ENCODE measurements around the gene C16orf89.
A peak's percentile ranks its signal among the peaks of the same experiment; 100 is the strongest.

C16orf89 gene

GRCh38 chr16:5034167-5034523 lies 31.6 kb downstream of the C16orf89 start:
- no peak for DNase-seq (ENCODE audit: low spot score)
- Mint-ChIP-seq H3K36me3 (ENCODE audit: low read depth) (no peaks in the 10 kb centered on the region), H3K27ac (peak overlapping the region; percentile 89), H3K27me3 (ENCODE audit: low read depth) (no peaks in the 10 kb centered on the region), H3K4me1 (ENCODE audit: low read depth) (peaks cover 12% of the 10 kb centered on the region), H3K4me3 (peak overlapping the region; percentile 80), H3K9me3 (no peaks in the 10 kb centered on the region)

- DNase-seq (ENCODE audit: low spot score) = peak; percentile 81
- H3K4me3 Mint-ChIP-seq = peak within 1 kb of the TSS; percentile 80
- H3K27me3 Mint-ChIP-seq (ENCODE audit: low read depth) = no peaks in the 10 kb centered on the region
- peak within 1 kb of the TSS; percentile 89 for H3K27ac Mint-ChIP-seq
- peaks cover 12% of the 10 kb centered on the region for H3K4me1 Mint-ChIP-seq (ENCODE audit: low read depth)
- no peaks in the 10 kb centered on the region for H3K9me3 Mint-ChIP-seq
- no peaks in the 10 kb centered on the region for H3K36me3 Mint-ChIP-seq (ENCODE audit: low read depth)
Measured at GRCh38 chr16:5033256-5034166, 32.2 kb downstream of the C16orf89 start, which contains the start of gene NAGPA. Gene NAGPA (minus strand): TSS chr16:5033935. CDS start chr16:5033914, 21 bp downstream.

DNA sequence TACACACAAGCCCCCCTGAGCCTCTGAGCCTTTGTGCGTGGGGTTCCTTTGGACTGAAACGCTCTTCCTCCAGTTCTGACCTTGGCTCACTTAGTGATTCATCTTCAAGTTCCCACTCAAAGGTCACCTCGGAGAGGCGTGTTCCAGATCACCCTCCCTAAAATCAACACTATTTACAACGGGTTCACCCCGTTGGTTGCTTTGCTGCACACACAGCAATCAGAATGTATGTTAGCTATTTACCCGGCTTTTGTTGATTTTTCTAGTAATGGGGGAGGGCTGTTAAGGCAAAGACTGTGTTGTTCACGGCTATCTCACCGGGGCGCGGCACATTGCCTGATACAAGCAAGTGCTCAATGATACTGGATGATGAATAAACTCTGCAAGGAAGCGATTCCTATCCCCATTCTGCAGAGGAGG lies 33.0 kb downstream of the C16orf89 start:
- no peak overlapping the region for H3K27ac Mint-ChIP-seq
- no peaks in the 10 kb centered on the region for H3K36me3 Mint-ChIP-seq (ENCODE audit: low read depth)
- peak overlapping the region; percentile 73 for H3K4me3 Mint-ChIP-seq
- H3K4me1 Mint-ChIP-seq (ENCODE audit: low read depth) = peaks cover 12% of the 10 kb centered on the region
- no peak for DNase-seq (ENCODE audit: low spot score)
- no peaks in the 10 kb centered on the region for H3K9me3 Mint-ChIP-seq
- no peaks in the 10 kb centered on the region for H3K27me3 Mint-ChIP-seq (ENCODE audit: low read depth)

GRCh38 chr16:5031601-5032000 lies 34.2 kb downstream of the C16orf89 start:
- no peak overlapping the region for H3K4me3 Mint-ChIP-seq
- no peaks in the 10 kb centered on the region for H3K36me3 Mint-ChIP-seq (ENCODE audit: low read depth)
- H3K27me3 Mint-ChIP-seq (ENCODE audit: low read depth) = no peaks in the 10 kb centered on the region
- H3K9me3 Mint-ChIP-seq = no peaks in the 10 kb centered on the region
- no peak overlapping the region for H3K27ac Mint-ChIP-seq
- no peak for DNase-seq (ENCODE audit: low spot score)
- H3K4me1 Mint-ChIP-seq (ENCODE audit: low read depth) = peaks cover 12% of the 10 kb centered on the region

- H3K4me1 Mint-ChIP-seq (ENCODE audit: low read depth) = peaks cover 12% of the 10 kb centered on the region
- H3K36me3 Mint-ChIP-seq (ENCODE audit: low read depth) = no peaks in the 10 kb centered on the region
Measured at GRCh38 chr16:5030251-5030870, 35.4 kb downstream of the C16orf89 start.

GRCh38 chr16:5028950-5029475 lies 36.7 kb downstream of the C16orf89 start:
- Mint-ChIP-seq H3K4me1 (ENCODE audit: low read depth) (peaks cover 6% of the 10 kb centered on the region), H3K4me3 (no peak overlapping the region), H3K9me3 (no peaks in the 10 kb centered on the region), H3K27ac (no peak overlapping the region), H3K36me3 (ENCODE audit: low read depth) (no peaks in the 10 kb centered on the region), H3K27me3 (ENCODE audit: low read depth) (no peaks in the 10 kb centered on the region)
- DNase-seq (ENCODE audit: low spot score) = no peak

More at GRCh38 chr16:5030251-5030870, 35.4 kb downstream of the C16orf89 start:
- H3K27me3 Mint-ChIP-seq (ENCODE audit: low read depth) = no peaks in the 10 kb centered on the region
- H3K4me3 Mint-ChIP-seq = no peak overlapping the region
- DNase-seq (ENCODE audit: low spot score) = no peak
- H3K9me3 Mint-ChIP-seq = no peaks in the 10 kb centered on the region
- H3K27ac Mint-ChIP-seq = no peak overlapping the region

DNA sequence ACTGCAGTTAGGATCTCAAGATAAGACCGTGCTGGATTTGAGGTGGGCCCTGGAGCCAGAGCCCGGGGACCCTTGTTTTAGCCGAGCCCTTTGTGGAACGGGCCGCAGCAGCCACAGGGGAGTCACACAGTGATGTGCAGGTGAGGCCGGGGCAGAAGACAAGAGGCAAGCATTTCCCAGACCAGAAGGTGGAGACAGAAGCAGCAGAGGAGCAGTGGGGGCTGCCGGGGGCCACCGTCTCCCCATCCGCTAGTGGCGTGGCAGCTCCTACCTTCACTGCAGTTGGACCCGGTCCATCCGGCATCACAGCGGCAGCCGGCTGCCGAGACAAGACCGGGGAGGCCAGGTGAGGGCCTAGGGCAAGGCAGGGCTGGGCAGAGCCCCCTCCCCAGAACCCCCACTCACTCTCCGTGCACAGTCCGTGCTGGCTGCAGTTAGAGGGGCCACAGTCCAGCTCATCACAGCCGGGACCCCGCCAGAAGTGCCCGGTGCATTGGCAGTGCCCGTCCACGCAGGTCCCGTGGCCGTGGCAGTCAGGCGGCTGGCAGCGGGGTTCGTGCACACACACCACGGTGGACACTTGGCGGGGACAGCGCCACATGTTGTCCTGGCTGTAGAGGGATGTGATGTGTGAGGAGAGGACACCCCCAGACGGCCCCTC lies 38.1 kb downstream of the C16orf89 start:
- Mint-ChIP-seq H3K9me3 (no peaks in the 10 kb centered on the region), H3K4me1 (ENCODE audit: low read depth) (peaks cover 1% of the 10 kb centered on the region), H3K27ac (no peak overlapping the region), H3K27me3 (ENCODE audit: low read depth) (no peaks in the 10 kb centered on the region), H3K36me3 (ENCODE audit: low read depth) (no peaks in the 10 kb centered on the region), H3K4me3 (no peak overlapping the region)
- no peak for DNase-seq (ENCODE audit: low spot score)

- H3K27me3 Mint-ChIP-seq (ENCODE audit: low read depth) = no peaks in the 10 kb centered on the region
- DNase-seq (ENCODE audit: low spot score) = no peak
- no peaks in the 10 kb centered on the region for H3K36me3 Mint-ChIP-seq (ENCODE audit: low read depth)
- no peak overlapping the region for H3K4me3 Mint-ChIP-seq
- H3K4me1 Mint-ChIP-seq (ENCODE audit: low read depth) = no peaks in the 10 kb centered on the region
- no peaks in the 10 kb centered on the region for H3K9me3 Mint-ChIP-seq
- no peak overlapping the region for H3K27ac Mint-ChIP-seq
Measured at GRCh38 chr16:5027086-5027485, 38.7 kb downstream of the C16orf89 start.

DNA sequence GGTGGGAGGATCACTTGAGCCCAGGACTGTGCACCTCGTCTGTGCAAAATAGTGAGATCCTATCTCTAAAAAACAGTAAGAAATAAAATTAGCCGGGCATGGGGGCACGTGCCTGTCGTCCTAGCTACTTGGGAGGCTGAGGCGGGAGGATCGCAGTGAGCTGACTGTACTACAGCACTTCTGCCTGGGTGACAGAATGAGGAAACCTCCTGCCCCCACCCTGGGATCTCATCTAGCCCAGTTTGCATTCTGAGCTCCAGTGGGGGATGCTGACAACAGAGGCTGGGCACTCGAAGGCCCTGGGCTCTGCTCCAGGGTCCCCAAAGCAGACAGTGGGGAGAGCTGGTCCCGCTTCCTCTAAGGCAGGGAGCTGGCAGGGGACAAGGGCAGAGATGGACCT lies 39.1 kb downstream of the C16orf89 start:
- H3K9me3 Mint-ChIP-seq = no peaks in the 10 kb centered on the region
- no peaks in the 10 kb centered on the region for H3K36me3 Mint-ChIP-seq (ENCODE audit: low read depth)
- H3K4me3 Mint-ChIP-seq = no peak overlapping the region
- H3K27ac Mint-ChIP-seq = no peak overlapping the region
- DNase-seq (ENCODE audit: low spot score) = no peak
- H3K27me3 Mint-ChIP-seq (ENCODE audit: low read depth) = no peaks in the 10 kb centered on the region
- H3K4me1 Mint-ChIP-seq (ENCODE audit: low read depth) = no peaks in the 10 kb centered on the region

DNA sequence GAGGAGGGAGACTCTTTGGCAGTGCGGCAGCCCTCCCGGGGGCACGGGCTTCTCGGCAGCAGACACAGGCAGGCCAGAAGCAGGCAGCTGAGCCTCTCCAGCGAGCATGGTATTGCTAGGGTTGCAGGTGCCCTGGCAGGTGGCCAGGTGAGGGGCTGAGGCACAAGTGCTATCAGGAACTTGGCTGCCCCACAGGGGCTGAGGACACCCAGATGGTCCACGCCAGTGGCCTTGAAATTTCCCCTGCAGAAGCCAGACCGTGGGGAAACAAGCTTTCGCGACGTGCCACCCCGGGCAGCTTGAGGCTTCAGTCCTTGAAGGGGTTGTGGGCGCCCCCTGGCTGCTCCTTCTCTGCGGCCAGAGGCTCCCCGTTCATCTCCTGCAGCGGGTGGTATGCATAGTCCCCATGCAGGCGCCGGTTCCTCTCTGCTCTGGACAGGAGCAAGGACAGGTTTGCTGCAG lies 40.6 kb downstream of the C16orf89 start:
- Mint-ChIP-seq H3K27ac (no peak overlapping the region), H3K36me3 (ENCODE audit: low read depth) (no peaks in the 10 kb centered on the region), H3K27me3 (ENCODE audit: low read depth) (no peaks in the 10 kb centered on the region), H3K4me1 (ENCODE audit: low read depth) (no peaks in the 10 kb centered on the region), H3K9me3 (no peaks in the 10 kb centered on the region), H3K4me3 (no peak overlapping the region)
- DNase-seq (ENCODE audit: low spot score) = no peak

- Mint-ChIP-seq H3K4me1 (ENCODE audit: low read depth) (no peaks in the 10 kb centered on the region), H3K27me3 (ENCODE audit: low read depth) (no peaks in the 10 kb centered on the region), H3K4me3 (no peak overlapping the region), H3K27ac (no peak overlapping the region), H3K36me3 (ENCODE audit: low read depth) (no peaks in the 10 kb centered on the region), H3K9me3 (no peaks in the 10 kb centered on the region)
- no peak for DNase-seq (ENCODE audit: low spot score)
Measured at GRCh38 chr16:5024632-5025031, 41.1 kb downstream of the C16orf89 start.

GRCh38 chr16:5022521-5022920 lies 43.2 kb downstream of the C16orf89 start:
- no peaks in the 10 kb centered on the region for H3K27me3 Mint-ChIP-seq (ENCODE audit: low read depth)
- H3K4me1 Mint-ChIP-seq (ENCODE audit: low read depth) = no peaks in the 10 kb centered on the region
- no peak overlapping the region for H3K27ac Mint-ChIP-seq

GRCh38 chr16:5020551-5020950 lies 45.2 kb downstream of the C16orf89 start:
- Mint-ChIP-seq H3K27me3 (ENCODE audit: low read depth) (no peaks in the 10 kb centered on the region), H3K9me3 (no peaks in the 10 kb centered on the region), H3K4me3 (no peak overlapping the region), H3K36me3 (ENCODE audit: low read depth) (no peaks in the 10 kb centered on the region), H3K27ac (no peak overlapping the region), H3K4me1 (ENCODE audit: low read depth) (no peaks in the 10 kb centered on the region)
- no peak for DNase-seq (ENCODE audit: low spot score)

More at GRCh38 chr16:5022521-5022920, 43.2 kb downstream of the C16orf89 start:
- H3K9me3 Mint-ChIP-seq = no peaks in the 10 kb centered on the region
- H3K4me3 Mint-ChIP-seq = no peak overlapping the region
- DNase-seq (ENCODE audit: low spot score) = no peak
- H3K36me3 Mint-ChIP-seq (ENCODE audit: low read depth) = no peaks in the 10 kb centered on the region

GRCh38 chr16:5019775-5020174 lies 46.0 kb downstream of the C16orf89 start:
- Mint-ChIP-seq H3K9me3 (no peaks in the 10 kb centered on the region), H3K36me3 (ENCODE audit: low read depth) (no peaks in the 10 kb centered on the region), H3K4me1 (ENCODE audit: low read depth) (no peaks in the 10 kb centered on the region), H3K27ac (no peak overlapping the region), H3K4me3 (no peak overlapping the region), H3K27me3 (ENCODE audit: low read depth) (no peaks in the 10 kb centered on the region)
- no peak for DNase-seq (ENCODE audit: low spot score)

All from T-helper 2 cell treated with Interferon-gamma antibody and Interleukin-4, amounts not matched to agents 5 μg/mL and 100 μg/mL, for 36 hours (primary cell).